ENCODE results near the gene MXD4. TPM values are rescaled to one million over a fixed set of nuclear protein-coding genes. Genes with fewer than 3 reads are reported as not detected.

Gene MXD4
- polyA plus RNA-seq, 1 of the 3 experiments (the other 2 are of a cell fraction): 38.6 TPM

- H3K27ac ChIP-seq (ENCODE audit: low read depth in 2 of 2, low read length in 1 of 2): no peak overlapping the region
- ChIA-PET POLR2A (interaction anchor here (0.8 kb wide), 1 partner anchor 14 kb away, joined by 3 read pairs; no protein-coding TSS in a partner anchor), CTCF (interaction anchor here (0.8 to 2.3 kb wide), 6 partner anchors 24 to 222 kb away, joined by 3 to 8 read pairs (median 4); no protein-coding TSS in a partner anchor)
- peaks cover 19 to 20% of the 10 kb centered on the region in 2 experiments; a peak in 3 of 4 replicates for H3K4me1 ChIP-seq (ENCODE audit: control insufficient read depth in 1 of 2, insufficient read depth in 2 of 2, low read depth in 1 of 2, low read length in 1 of 2)
- no peaks in the 10 kb centered on the region for H3K27me3 ChIP-seq (ENCODE audit: insufficient read depth)
- H3K9me3 ChIP-seq: no peaks in the 10 kb centered on the region
- no peak overlapping the region for H3K4me3 ChIP-seq (ENCODE audit: low read depth in 2 of 2, low read length in 1 of 2)
- H3K9me2 ChIP-seq: no peaks in the 10 kb centered on the region
- no peak overlapping the region for H3K9ac ChIP-seq
- H2AFZ ChIP-seq (ENCODE audit: low read depth): no peak overlapping the region
- H4K20me1 ChIP-seq (ENCODE audit: insufficient read depth): peaks cover 25% of the 10 kb centered on the region; the same call in 1 of the 2 replicates
- no peak overlapping the region for H3K4me2 ChIP-seq
- peak; percentile 72 for DNase-seq
- peaks cover 10% of the 10 kb centered on the region for H3F3A ChIP-seq (replicated peaks; ENCODE audit: insufficient read depth)
- WGBS (ENCODE audit: low lambda C conversion rate): 81% methylated on average over 5 of the region's 5 CpGs
- H3K79me2 ChIP-seq (ENCODE audit: insufficient read depth): peaks cover 30% of the 10 kb centered on the region
- peak; percentile 70 for TF ChIP-seq RAD21 (IDR thresholded peaks at IDR 0.05; ENCODE audit: low read length)
- no peak for TF ChIP-seq YY1 (IDR thresholded peaks at IDR 0.05; ENCODE audit: low read depth)
- TF ChIP-seq SMC3 (IDR thresholded peaks at IDR 0.05; ENCODE audit: low read depth, low read length): peak; percentile 36; the same call in 1 of the 2 replicates
- no peak for TF ChIP-seq ELF1 (IDR thresholded peaks at IDR 0.05)
- no peak for TF ChIP-seq NFIC (IDR thresholded peaks at IDR 0.05; ENCODE audit: borderline replicate concordance)
- no peak for TF ChIP-seq RFX5 (IDR thresholded peaks at IDR 0.05; ENCODE audit: low read length)
- no peak for TF ChIP-seq EZH2phosphoT487 (IDR thresholded peaks at IDR 0.05; ENCODE audit: borderline replicate concordance, low read depth)
- TF ChIP-seq CHD2 (IDR thresholded peaks at IDR 0.05; ENCODE audit: low read length, partially characterized antibody): no peak
- no peak for TF ChIP-seq FOXM1 (IDR thresholded peaks at IDR 0.05; ENCODE audit: low read depth)
- TF ChIP-seq REST (IDR thresholded peaks at IDR 0.05; ENCODE audit: low read depth, low read length): no peak
- TF ChIP-seq JUND (IDR thresholded peaks at IDR 0.05): no peak
- no peak for TF ChIP-seq RCOR1 (IDR thresholded peaks at IDR 0.05; ENCODE audit: low read length)
- TF ChIP-seq FOXJ3 (CRISPR knock-in tag; IDR thresholded peaks at IDR 0.05): no peak
- peak; percentile 24 for TF ChIP-seq CTCF (IDR thresholded peaks at IDR 0.05)
- no peak for TF ChIP-seq MXI1 (IDR thresholded peaks at IDR 0.05; ENCODE audit: low read depth, low read length)
- no peak for TF ChIP-seq MEF2A (IDR thresholded peaks at IDR 0.05; ENCODE audit: borderline replicate concordance, low read depth)
- no peak for TF ChIP-seq NRF1 (IDR thresholded peaks at IDR 0.05; ENCODE audit: low read depth, low read length)
- H3K36me3 ChIP-seq (replicated peaks in 1 of 2; ENCODE audit: control insufficient read depth in 1 of 2, insufficient read depth in 2 of 2, low read length in 1 of 2): peaks cover 13 to 27% of the 10 kb centered on the region in 2 experiments
Observed at GRCh38 chr4:2243681-2244380, 18.1 kb downstream of the MXD4 start.

Data from SK-N-SH (cell line).